Activated CD4-positive, alpha-beta T cell treated with anti-CD3 and anti-CD28 coated beads, Interleukin-10, Interleukin-2, amounts not matched to agents 100 ng/mL and 50 ng/mL, durations not matched to agents 16 hours and 8 hours (primary cell): ENCODE measurements around the gene SIKE1.

Experiments
- DNase-seq: peaks from one replicate; pipeline ENCODE4 v3.0.0-alpha.2; 2020

Gene SIKE1

GRCh38 chr1:114755006-114755931, 25.2 kb downstream of the SIKE1 start:
- no peak for DNase-seq

- peak; percentile 46 for DNase-seq
Measured at GRCh38 chr1:114753702-114754101, 26.8 kb downstream of the SIKE1 start.

DNA sequence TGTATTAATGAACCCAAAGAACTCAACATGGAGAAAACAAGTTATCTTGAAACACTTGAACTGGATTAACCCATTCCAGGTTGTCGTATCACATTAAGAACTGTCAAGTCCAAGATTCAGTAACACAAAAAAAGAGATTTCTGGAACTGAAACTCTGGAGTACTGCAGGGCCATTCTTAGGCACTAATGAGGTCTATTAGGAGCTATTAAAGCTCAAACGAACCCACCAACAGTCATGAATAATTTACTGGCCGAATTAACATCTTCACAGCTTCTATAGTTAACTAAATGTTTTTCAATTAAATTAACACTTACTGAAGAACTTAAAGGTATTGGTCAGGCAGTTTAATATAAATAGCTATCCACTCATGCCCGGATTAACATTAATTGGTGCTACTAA, 27.3 kb downstream of the SIKE1 start:
- DNase-seq: no peak

- DNase-seq: no peak
Measured at GRCh38 chr1:114750780-114751179, 29.7 kb downstream of the SIKE1 start.

DNA sequence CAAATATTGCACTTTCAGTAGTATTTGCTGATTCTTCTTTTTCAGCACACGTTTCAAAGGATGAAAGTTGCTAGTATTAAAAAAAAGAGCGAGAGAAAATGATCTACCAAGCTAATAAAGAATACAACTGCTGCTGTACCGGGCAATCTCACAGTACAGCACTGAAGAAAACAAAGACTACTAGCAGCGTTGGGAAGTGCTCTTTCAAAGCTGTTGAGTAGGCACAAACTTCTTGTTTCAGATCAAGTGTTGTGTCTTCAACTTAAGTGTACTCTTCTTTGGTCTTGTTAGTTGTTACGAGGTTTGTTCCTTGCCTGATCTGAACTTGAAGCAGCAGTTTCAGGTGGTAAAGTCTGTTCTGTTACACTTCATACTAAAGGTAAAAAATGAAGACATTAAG, 30.6 kb downstream of the SIKE1 start:
- DNase-seq: no peak

- DNase-seq: peak; percentile 71
Measured at GRCh38 chr1:114746450-114747121, 33.9 kb downstream of the SIKE1 start.

DNA sequence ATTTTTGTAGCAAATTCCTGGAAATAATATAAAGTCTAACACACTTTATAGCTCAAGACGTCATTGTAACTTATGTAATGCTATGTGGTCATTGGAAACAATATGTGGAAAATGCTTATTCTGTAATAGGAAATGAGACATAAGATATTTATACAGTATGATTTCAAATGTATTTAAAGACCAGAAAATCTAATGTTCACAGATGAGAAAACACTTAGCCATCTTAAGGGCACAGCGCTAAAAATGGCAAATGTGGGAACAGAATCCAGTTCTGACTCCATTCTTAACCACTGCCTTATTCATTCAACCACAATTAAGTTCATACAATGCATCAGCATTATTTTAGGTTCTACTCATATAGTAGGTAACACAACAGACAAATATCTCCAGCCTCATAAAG, 35.2 kb downstream of the SIKE1 start:
- peak; percentile 69 for DNase-seq

- DNase-seq: no peak
Measured at GRCh38 chr1:114741963-114742746, 38.3 kb downstream of the SIKE1 start.

DNA sequence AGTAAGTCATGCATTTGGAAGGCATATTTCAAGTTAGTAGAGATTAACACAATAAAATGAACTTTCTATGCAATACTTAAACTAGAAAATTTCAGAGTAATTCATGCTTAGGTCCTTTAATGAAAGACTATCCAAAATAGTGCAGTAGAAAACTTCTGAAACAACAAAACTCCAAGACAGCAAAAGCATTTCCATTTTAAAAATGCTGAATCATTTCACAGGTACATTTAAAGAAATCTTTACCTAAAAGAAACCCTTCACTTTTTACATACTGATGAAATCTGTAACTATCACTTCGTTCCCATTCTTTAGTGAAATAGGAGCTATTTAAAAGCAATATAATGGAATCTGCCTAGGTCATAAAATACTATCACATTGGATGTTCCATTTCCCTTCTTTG, 40.2 kb downstream of the SIKE1 start:
- no peak for DNase-seq

- DNase-seq: no peak
Measured at GRCh38 chr1:114737314-114737849, 43.1 kb downstream of the SIKE1 start.

DNA sequence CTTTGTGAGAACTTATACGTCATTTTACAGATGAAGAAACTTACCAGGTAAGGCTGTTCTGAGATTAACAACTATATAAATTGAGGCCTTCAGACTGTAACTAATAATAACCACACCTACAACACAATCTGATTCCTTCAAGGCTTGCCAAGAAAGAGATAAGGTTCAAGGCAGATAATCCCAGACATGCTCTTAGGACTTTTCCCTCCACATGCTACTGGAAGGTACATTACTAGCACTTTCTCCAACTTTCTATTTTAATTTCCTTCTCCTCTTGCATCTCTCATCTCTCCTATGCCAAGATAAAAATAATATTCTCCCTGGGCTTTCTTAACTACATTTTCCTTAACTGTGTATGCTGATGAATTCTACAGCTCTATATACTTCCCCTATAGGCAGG, 45.0 kb downstream of the SIKE1 start:
- no peak for DNase-seq

GRCh38 chr1:114729782-114730181, 50.7 kb downstream of the SIKE1 start:
- DNase-seq: no peak

DNA sequence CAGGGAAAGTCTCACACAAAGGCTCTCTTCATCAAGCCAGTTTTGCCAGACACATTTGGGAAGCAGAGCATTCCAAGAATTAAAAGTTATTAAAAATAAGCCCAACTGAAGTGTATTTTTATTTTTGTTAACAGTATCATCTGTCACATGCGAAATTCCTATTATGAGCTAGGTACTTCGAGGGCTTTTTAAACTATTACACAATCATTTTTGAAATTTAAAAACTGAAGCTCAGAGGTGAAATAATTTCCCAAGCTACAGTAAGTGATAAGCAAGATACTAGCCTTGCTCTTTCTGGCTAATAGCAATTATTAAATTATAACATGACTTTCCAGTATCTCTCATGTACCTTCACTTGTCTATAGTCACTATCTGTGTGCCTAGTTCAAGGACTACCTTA, 51.9 kb downstream of the SIKE1 start:
- no peak for DNase-seq

DNA sequence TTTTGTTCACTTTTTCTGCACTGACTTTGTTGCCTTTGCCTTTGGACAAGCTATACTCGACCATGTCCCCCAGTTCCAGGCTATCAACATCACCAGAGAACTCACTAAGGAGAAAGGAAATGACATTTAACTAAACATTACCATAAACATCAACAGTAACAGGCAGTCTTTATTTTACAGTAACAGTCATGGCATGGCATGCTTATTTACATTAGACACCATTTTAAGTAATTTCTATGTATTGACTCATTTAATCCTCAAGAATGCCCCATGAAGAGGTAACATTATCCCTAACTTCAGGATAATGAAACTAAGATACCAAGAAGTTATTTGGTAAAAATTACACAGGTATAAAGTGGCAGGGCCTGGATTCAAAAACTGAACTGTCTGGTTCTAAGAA, 55.3 kb downstream of the SIKE1 start:
- DNase-seq: no peak

DNA sequence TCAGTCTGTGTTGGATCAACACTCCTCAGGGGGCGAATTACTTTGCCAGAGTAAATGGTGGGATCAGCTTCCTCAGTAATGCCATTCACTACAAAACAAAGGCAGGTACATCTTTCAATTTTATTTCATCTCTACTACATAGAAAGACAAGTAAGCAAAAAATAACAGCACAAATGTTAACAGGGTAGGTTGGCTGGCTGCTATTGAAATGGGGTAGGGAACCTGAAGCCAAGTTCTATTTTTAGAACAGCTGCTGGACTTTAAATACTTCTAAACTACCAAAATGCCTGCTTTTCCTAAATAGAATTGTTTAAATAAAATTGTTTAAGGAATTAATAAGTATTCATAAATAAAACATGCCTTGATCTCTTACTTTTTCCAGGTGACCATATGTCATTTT, 56.6 kb downstream of the SIKE1 start:
- DNase-seq: no peak

DNA sequence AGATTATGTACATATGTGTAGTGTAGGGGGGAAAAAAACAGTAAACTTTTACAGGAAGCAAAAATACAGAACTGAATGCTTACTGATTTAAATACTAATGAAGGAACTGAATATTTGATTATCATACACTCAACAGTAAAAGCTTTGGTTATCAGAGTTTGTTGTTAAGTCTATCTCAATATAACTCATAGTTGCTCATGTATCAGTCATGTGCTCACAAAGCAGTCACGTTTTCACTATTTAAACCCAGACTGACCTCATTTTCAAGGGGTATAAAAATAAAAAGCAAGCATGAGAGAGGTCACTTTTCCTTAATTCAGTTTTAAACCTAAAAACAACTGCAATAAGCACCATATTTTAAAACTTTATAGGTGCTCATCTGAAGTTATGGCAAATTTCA, 57.0 kb downstream of the SIKE1 start:
- no peak for DNase-seq

DNA sequence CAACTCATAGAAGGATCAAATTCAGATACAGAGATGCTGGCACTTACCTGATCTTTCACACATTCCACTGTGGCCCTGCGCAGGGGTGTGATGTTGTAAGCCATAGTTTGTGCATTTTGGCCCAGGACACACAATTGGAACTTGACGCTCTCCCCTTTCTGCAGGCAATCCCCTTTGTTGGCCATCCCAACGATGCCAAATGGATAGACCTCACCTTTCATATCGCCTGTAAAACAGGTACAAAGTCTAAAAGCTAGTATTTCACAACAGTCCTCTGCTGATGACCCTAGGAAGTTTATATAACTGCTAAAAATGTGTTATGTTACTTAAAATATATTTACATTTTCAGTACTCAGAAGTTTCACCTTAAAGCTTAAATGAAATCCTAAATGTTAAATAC, 60.0 kb downstream of the SIKE1 start:
- DNase-seq: no peak
